GM18519 (cell line): ENCODE results near the gene TAS2R1.

ENCODE experiments used
- ATAC-seq: cut with Tn5 transposase; IDR thresholded peaks from one replicate; pipeline ENCODE4 v1.9.1; 2021; ENCODE audit warnings: mild to moderate bottlenecking, moderate library complexity; ENCODE audit not compliant: unreplicated experiment, low FRiP score

TAS2R1 gene, protein sequence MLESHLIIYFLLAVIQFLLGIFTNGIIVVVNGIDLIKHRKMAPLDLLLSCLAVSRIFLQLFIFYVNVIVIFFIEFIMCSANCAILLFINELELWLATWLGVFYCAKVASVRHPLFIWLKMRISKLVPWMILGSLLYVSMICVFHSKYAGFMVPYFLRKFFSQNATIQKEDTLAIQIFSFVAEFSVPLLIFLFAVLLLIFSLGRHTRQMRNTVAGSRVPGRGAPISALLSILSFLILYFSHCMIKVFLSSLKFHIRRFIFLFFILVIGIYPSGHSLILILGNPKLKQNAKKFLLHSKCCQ

DNA sequence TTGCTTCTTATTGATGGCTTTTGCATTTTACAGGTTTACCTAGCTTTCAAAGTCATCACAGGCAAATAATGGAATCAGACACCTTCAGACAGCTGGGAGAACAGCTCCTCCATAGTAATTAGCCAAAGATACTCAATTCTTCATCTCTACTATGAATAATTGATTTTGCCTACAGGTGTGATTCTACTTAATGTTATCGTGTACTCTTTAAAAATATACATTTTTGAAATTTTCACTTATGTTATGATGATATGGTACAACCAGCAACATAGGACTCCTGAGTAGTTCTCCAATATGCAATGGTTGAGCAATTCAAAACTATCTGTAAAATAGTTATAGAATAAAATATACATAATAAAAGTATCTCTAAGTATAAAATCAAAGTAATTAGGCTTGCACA, at the start of gene TAS2R1:
Gene TAS2R1 (minus strand): TSS at position 101 of the 400 bp plus-strand sequence. CDS start 319 bp downstream, outside the sequence.
- ATAC-seq, result no peak

DNA sequence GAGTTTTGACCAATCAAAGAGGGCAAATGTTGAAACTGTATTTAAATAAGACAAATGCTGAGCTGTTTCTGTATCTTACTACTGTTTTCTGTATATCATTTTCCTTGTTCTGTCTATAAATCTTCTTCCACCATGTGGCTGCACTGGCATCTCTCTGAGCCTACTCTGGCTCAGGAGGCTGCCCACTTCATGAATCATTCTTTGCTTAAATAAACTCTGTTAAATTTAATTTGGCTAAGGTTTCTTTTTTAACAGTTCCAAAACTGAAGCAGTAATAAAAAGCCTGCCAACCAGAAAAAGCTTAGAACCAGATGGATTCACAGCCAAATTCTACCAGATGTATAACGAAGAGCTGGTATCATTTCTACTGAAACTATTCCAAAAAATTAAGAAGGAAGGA, 40.2 kb upstream of the TAS2R1 start:
- no peak for ATAC-seq

DNA sequence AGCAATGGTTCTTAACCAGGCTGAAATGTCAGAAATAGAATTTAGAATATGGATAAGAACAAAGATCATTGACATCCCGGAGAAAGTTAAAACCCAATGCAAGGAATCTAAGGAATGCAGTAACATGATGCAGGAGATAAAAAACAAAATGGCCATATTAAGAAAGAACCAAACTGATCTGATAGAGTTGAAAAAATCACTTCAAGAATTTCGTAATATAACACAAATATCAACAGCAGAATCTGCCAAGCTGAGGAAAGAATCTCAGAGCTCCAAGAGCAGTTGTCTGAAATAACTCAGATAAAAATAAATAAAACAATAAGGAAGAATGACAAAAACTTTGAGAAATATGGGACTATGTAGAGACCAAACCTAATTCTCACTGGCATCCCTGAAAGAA, 37.8 kb upstream of the TAS2R1 start:
- no peak for ATAC-seq

DNA sequence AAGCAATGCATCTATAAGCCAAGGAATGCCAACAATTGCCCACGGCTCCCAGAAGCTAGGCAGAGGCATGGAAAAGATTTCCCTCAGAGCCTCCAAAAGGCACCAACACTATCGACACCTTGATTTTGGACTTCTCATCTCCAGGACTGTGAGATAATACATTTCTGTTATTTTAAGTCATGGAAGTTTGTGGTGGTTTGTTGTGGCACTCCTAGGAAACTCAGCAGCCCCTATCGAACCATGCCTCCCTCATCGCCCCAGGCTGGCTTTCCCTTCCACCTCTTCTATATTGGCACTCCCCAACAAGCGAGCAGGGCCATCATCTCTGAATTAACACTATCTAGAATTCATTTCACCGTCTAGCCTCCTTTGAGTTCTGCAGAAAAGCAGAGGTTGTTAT, 33.7 kb upstream of the TAS2R1 start:
- ATAC-seq, result no peak

DNA sequence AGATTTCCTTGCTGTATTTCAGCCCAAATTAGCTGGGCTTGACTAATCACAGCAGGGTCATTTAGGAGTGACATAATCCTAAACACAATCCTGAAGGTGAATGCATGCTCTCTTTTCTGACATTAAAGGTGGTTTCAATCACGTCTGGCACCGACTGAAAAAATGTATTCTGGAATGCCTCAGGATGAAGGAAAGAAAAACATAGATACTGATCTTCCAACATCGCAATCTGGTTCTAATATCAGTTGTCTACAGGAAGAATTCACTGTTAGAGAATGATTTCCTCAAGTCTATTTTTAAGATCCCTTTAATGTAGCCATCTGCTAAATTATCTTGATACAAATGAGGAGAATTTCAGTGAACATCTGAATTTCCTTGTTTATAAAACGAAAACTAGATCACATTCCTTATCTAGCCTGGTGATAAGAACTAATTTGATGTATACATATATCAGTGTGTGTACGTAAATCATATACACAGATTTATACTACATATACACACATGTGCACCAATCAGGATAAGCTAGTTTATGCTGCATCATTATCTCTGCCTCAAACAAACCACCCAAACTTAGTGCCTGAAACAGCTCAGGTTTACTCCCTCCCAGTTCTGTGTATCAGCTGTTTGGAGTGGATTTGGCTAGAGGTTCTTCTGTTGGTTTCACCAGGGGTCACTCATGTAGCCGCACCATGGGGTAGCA, 31.3 kb upstream of the TAS2R1 start:
- no peak for ATAC-seq

DNA sequence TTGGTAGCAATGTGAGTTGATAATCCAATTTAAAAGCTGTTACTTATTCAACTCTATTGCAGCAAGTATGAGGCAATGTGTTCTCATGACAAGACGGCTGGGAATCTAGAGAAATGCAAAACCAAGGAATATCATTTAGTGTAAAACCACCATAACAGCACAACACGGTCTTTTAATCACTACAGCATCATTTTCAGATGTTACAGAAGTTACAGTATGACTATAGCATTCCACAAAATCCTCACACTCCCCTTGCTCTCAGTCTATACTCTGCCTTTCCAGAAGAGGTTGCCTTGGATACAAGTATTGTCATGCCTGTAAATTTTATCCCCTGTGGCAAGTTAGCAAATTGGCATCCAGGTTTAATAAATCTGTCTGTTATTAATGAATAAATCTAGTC, 28.6 kb upstream of the TAS2R1 start:
- ATAC-seq, result no peak

DNA sequence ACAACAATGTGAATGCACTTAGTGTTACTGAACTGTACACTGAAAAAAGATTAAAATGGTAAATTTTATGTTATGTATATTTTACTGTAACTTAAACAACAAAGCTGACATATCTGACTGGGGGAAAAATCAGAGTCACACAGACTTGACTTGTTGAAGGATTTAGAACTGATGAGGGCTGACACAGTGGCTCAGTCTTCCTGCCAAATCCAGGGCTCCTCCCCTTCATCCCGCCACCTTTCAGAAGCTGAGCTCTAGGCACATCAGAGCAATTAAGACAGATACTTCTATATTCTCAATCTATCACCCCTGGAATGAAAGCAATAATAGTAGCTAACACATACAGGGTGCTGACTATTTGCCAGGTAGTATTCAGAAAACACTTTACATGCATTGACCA, 27.7 kb upstream of the TAS2R1 start:
- no peak for ATAC-seq

DNA sequence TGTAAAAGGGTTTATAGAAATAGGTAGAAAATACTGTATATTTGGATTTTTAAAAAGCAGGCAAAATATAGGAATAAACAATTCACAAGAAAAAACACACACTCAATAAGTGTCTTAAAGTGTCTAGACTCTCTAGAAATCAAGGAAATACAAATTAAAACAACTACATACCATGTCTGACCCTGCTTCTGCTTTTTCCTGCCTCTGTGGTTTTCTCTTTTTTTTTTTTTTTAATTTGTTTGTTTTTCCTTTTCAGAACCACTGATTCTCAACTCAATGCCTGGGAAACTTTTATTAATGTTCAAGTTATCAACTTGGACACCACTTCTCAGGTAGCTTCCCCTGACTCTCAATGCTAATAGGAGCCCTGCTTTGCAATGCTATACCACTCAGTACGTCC, 25.5 kb upstream of the TAS2R1 start:
- no peak for ATAC-seq

DNA sequence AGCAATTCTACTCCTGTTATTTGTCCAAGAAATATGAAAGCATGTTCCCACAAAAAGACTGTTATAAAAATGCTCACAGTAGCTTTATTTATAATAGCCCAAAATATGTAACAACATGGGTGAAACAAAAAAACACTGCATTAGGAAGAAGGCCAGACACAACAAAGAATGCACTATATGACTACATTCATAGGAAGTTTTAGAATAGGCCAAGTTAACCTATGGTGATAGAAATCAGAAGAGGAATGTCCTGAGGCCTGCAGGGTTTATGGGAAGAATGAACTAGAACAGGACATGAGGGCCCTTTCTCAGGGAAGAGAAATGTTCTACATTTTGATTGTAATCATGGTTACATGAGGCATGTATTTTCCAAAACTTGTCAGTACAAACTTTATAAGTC, 24.7 kb upstream of the TAS2R1 start:
- no peak for ATAC-seq

DNA sequence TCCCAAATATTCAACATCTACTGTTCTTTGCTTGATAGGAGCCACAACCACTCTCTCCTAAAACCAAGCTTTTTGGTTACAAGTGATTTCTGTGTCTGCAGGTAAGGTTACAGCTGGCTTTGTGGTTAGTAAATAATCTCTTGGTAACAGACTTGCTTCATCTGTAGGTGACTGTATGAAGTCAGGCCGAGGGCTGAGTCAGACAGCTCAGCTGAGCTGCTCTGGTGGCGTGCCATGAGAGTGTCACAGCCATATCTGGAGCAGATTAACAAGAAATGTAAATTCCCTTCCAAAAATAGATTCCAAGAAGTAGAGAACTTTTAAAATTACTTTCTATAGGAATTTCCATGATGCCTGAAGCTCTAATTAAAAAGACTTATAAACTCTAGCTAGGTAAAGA, 23.7 kb upstream of the TAS2R1 start:
- peak; percentile 99 for ATAC-seq

DNA sequence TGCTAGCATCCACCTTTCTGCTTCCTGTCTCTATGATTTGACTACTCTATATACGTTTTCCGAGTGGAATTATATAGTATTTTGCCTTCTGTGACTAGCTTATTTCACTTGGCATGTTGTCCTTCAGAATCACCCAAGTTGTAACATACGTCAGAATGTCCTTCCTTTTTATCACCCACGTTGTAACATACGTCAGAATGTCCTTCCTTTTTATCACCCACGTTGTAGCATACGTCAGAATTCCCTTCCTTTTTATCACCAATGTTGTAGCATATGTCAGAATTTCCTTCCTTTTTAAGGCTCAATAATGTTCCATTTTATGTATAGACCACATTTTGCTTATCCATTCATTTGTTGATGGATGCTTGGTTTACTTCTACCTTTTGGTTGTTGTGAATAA, 22.9 kb upstream of the TAS2R1 start:
- ATAC-seq, result no peak

DNA sequence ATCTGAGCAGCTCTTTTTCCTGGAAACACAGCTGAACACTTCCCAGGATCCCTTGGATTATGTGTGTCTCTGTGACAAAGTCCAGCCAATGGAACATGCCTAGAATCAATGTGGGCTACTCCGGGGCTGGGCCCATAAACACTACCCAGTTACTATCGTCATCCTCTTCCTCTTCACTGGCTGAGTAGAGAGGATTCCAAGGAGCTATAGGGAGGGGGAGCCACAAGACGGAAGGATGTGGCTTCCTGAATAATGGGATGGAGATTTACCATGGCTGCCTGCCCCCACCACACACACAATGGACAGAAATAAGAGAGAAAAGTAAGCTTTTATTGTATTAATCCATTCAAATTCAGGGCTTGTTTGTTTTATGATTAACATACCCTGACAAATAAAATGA, 22.1 kb upstream of the TAS2R1 start:
- no peak for ATAC-seq

DNA sequence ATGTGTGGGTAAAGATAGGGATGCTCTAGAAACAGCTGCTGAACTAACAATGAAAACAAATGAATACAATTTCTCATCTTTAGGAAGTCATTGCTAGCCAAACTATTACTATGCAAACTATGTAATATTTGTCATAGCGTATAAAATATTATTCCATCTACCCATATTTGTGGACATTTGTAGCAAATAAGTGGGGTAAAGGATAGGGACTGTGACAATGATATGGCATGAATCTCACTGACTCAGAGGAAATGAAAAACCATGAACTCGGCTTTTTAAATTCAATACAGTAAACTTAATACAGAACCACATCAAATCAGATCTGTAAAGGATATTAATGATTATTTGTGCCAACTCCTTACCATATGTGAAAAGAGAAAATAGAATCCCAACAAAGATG, 16.7 kb upstream of the TAS2R1 start:
- ATAC-seq, result no peak

DNA sequence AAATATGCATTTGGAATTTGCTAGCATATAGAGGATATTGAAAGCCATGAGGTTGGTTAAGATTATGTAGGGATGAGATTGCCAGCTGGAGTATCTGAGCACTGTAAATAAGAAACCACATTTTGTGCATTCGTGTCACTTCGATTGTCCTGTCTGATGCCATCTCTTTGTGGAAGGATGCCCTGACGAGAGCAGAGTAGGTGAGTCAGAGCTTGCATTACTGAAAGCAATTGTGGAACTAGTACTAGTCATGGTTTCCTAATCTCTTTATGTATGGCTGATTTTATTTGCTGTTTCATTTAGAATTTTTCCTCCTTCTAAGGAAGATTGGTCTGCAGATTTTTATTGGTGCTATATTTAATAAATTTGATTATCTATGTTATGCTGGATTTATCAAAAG, 14.5 kb upstream of the TAS2R1 start:
- no peak for ATAC-seq

DNA sequence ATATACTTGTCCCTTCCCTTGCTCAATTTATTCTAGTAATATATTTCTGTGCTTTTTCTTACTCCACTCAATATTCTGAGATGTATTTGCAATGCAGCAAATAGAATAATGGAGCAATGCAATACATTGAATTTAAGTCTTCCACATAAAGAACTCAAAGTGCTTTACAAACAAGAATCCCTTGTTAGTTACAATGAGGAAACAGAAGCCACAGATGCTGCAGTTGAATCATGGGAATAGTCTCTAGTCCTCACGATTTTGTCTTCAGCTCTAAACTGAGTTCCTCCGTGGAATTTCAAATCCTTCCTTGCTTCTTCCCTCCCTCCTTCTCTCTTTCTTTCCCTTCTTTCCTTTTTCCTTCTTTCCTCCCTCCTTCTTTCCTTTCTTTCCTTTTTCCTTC, 12.5 kb upstream of the TAS2R1 start:
- ATAC-seq, result no peak

DNA sequence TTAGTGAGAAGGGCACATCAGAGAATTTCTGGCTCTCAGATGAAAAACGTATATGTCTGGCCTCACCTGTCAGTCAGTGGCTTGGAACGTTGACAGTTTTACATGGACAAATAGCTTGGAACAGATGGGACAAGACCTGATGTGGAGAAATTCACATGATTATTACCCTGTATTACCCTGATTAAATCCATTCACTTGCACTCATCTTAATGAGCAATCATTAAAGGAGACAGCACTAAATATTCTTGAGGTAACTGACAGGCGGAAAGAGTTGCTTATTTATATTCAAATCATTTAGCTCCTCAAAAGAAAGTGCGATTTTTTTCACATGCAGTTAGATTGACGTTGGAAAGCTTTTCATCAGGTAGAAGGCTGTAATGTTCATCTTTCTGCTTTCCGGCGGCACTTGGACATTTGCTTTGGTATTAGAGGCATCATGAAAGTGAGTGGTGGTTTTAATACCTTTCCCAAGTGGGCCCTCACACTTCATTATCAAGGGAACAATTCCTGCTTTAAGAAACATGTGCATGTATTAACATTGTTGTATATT, 11.7 kb upstream of the TAS2R1 start:
- no peak for ATAC-seq

DNA sequence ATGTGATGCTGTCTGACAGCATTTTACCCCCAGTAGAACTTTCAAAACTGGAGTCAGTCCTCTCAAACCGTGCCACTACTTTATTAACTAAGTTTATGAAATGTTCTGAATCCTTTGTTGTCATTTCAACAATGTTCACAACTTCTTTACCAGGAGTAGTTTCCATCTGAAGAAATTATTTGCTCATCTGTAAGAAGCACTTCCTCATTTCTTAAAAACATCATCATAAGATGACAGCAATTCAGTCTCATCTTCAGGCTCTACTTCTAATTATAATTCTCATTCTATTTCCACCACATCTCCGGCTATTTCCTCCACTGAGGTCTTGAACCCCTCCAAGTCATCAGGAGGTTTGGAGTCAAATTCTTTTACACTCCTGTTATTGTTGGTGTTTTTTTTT, 2.3 kb upstream of the TAS2R1 start:
- ATAC-seq, result no peak

DNA sequence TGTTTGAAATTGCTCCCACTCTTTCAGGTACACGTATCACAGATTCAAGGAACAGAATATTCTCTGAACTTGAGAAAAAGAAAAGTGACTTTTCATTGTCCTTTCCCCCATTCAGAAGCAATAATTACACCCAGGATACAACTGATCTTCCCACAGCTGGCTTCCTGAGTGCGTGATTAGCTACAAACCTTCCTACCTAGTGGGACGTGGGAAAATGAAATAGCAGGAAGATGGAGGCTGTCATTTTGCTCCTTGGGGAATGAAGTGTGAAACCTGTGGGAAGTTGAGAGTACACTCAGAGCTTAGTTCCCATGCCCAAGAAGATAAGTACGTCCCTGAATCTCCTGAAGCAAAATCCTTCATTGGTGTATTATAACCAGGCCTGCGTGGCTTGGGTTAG, 2.6 kb downstream of the TAS2R1 start:
- no peak for ATAC-seq

DNA sequence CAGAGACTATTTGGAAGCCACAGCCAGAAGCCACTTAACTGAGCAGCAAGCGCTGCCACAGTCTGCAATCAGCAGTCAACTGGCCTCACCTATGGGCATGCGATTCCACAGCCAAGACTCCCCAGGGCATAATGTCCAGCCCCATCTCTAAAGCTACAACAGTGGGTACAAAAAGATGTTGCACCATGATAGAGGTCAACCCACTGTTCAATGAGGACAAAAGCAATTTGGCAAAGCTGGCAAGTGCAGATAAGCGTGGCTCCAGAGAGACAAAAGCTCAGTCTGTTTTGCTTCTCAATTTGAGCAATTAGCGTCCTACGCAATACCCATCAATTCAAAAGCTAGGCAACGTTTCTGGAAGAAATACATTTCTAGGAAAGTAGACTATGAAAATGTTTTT, 3.2 kb downstream of the TAS2R1 start:
- ATAC-seq, result no peak

DNA sequence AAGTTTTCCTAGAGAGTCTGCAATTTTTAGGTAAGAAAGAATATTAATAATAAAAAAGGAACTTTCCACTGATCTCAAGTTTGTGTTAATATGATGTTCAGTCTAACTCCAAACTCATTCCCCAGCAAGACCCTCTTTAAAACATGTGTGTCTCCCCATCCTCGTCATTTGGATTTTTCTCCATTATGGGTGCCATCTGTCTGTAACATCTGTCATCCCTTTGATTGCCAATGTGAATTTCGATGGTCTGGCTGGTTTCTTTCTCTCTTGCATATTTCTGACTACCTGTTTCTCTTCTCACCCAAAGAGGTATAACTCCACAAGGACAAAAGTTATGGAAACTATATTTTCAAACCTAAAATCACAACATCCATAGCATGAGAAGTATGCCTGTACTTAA, 4.4 kb downstream of the TAS2R1 start:
- no peak for ATAC-seq

DNA sequence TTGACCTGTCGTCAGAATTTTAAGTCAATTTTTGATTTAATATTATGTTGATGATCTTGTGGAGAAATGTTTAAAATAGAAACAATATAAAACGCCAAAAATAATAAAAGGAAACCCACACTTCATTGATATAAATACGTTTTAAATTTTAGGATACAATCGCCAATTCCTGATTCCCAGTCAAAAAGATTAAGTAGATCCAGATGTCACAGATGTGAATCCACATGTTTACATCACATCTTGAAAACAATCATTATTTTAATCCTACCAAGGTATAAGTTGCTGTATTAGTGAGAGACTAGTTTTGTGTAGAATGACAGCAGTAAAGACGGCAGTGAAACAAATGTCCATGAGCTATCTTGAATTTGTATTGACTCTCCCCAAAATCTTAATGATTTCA, 4.9 kb downstream of the TAS2R1 start:
- ATAC-seq, result no peak
